ENCODE measurements around the gene FURIN. TPM values are rescaled to one million over a fixed set of nuclear protein-coding genes. Genes with fewer than 3 reads are reported as not detected.
A peak's percentile ranks its signal among the peaks of the same experiment; 100 is the strongest.

Gene FURIN
- total and polyA plus RNA-seq, 2 of the 8 experiments (the other 6 are each of a cell fraction or from before 2014, with no cell fraction given): 15.8 to 32.1 TPM

- CTCF ChIA-PET (ENCODE audit: partially characterized antibody): interaction anchor here (0.6 to 3.0 kb wide), 11 partner anchors 13 to 663 kb away, joined by 3 to 23 read pairs (median 4); partner anchors contain the start of gene FES
- no peak for TF ChIP-seq TAF1 (IDR thresholded peaks at IDR 0.05; ENCODE audit: low read depth, low read length)
- TF ChIP-seq NANOG (IDR thresholded peaks at IDR 0.05; ENCODE audit: insufficient read depth, low read depth, low read length, poor library complexity, severe bottlenecking): no peak
- TF ChIP-seq SAP30 (IDR thresholded peaks at IDR 0.05; ENCODE audit: insufficient read depth, insufficient replicate concordance, low read length): no peak
- TF ChIP-seq CHD2 (IDR thresholded peaks at IDR 0.05; ENCODE audit: low read length): no peak
- TF ChIP-seq POLR2AphosphoS5 (IDR thresholded peaks at IDR 0.05; ENCODE audit: low read depth, low read length): no peak
- no peak for TF ChIP-seq CTBP2 (IDR thresholded peaks at IDR 0.05; ENCODE audit: borderline replicate concordance, insufficient read depth, insufficient read length, low read length)
- no peak for TF ChIP-seq SIRT6 (IDR thresholded peaks at IDR 0.05; ENCODE audit: low read length)
- TF ChIP-seq EGR1 (IDR thresholded peaks at IDR 0.05; ENCODE audit: borderline replicate concordance, low read depth, low read length): no peak
- no peak for TF ChIP-seq KDM5A (IDR thresholded peaks at IDR 0.05; ENCODE audit: low read length)
These were observed 5.2 kb upstream of the FURIN start for GRCh38 chr15:90862964-90863778.

More at GRCh38 chr15:90862964-90863778, 5.2 kb upstream of the FURIN start:
- no peak overlapping the region for H2BK12ac ChIP-seq (ENCODE audit: low read depth, low read length)
- no peak overlapping the region for H2AFZ ChIP-seq (ENCODE audit: low read length)
- H4K5ac ChIP-seq (ENCODE audit: insufficient read length, low read depth, low read length): no peak overlapping the region
- no peak overlapping the region for H3K23ac ChIP-seq (ENCODE audit: insufficient read length)
- H3K4me1 ChIP-seq (replicated peaks in 1 of 4; ENCODE audit: control insufficient read depth in 3 of 4, insufficient read depth in 4 of 4, low read length in 3 of 4): peaks cover 0 to 10% (median 6%) of the 10 kb centered on the region in 4 experiments; a peak in 6 of 7 replicates
- peaks cover 1% of the 10 kb centered on the region; the same call in 1 of the 2 replicates for H3K23me2 ChIP-seq (ENCODE audit: low read depth, low read length)
- no peaks in the 10 kb centered on the region for H3K9me3 ChIP-seq (ENCODE audit: insufficient read depth in 2 of 2, low read depth in 1 of 2, low read length in 1 of 2)
- H3K4ac ChIP-seq (replicated peaks; ENCODE audit: insufficient read length, low read depth, low read length): no peak overlapping the region
- H3K4me2 ChIP-seq (ENCODE audit: insufficient read depth in 1 of 2, low read depth in 2 of 2, low read length in 2 of 2): no peak overlapping the region
- no peak overlapping the region for H2BK120ac ChIP-seq (replicated peaks; ENCODE audit: low read depth, low read length)
- no peak overlapping the region for H3K4me3 ChIP-seq (ENCODE audit: extremely low read depth in 1 of 4, insufficient read depth in 2 of 4, low read depth in 3 of 4, low read length in 4 of 4)
- no peaks in the 10 kb centered on the region for H3K36me3 ChIP-seq (ENCODE audit: control insufficient read depth in 2 of 4, insufficient read depth in 4 of 4, low read length in 3 of 4)
- H3K18ac ChIP-seq (ENCODE audit: extremely low read depth, low read length): 0 out of 2 replicates have a peak overlapping the region, but pooled peaks have one; percentile 1
- 84% methylated on average over 5 of the region's 5 CpGs; no CpG with 5 or more reads in 1 of the 2 experiments for WGBS, 2 experiments (ENCODE audit: extremely low coverage in 1 of 2, insufficient coverage in 1 of 2, insufficient read length in 1 of 2, insufficient replicate concordance in 2 of 2, low coverage in 1 of 2, low lambda C conversion rate in 2 of 2, missing lambda C conversion rate in 1 of 2)
- no peak overlapping the region for H3K14ac ChIP-seq (ENCODE audit: insufficient read length)
- H4K8ac ChIP-seq (ENCODE audit: extremely low read depth, insufficient read depth, low read length): no peak overlapping the region; the same call in 1 of the 2 replicates
- H3K56ac ChIP-seq (replicated peaks; ENCODE audit: insufficient read length, low read depth, low read length): no peak overlapping the region
- no peaks in the 10 kb centered on the region for H4K20me1 ChIP-seq (replicated peaks in 1 of 2; ENCODE audit: control insufficient read depth in 1 of 2, insufficient read depth in 2 of 2, low read length in 2 of 2)
- DNase-seq (ENCODE audit: low read depth in 1 of 2, low spot score in 2 of 2) (no peak), FAIRE-seq (no peak)
- H2BK15ac ChIP-seq (ENCODE audit: low read length): peak overlapping the region; percentile 40; the same call in 1 of the 2 replicates
- no peak overlapping the region for H4K91ac ChIP-seq (replicated peaks; ENCODE audit: insufficient read length, low read length)
- H3K27ac ChIP-seq (ENCODE audit: low read depth, low read length): no peak overlapping the region
- H3K79me1 ChIP-seq (ENCODE audit: low read depth, low read length): no peaks in the 10 kb centered on the region
- POLR2A ChIA-PET (ENCODE audit: partially characterized antibody): interaction anchor here (0.8 kb wide), 1 partner anchor 33 kb away, joined by 3 read pairs; no protein-coding TSS in a partner anchor
- H3K79me2 ChIP-seq (ENCODE audit: control insufficient read depth in 1 of 2, insufficient read depth in 2 of 2, low read length in 2 of 2): no peaks in the 10 kb centered on the region
- no peak overlapping the region for H2AK5ac ChIP-seq (ENCODE audit: low read depth, low read length)
- no peak overlapping the region for H2BK5ac ChIP-seq (ENCODE audit: low read depth, low read length)
- H3K9ac ChIP-seq (replicated peaks in 1 of 4; ENCODE audit: extremely low read depth in 1 of 4, low read depth in 3 of 4, low read length in 3 of 4): no peak overlapping the region
- no peak overlapping the region for H2BK20ac ChIP-seq (ENCODE audit: low read length)
- H3K27me3 ChIP-seq (replicated peaks in 1 of 4; ENCODE audit: control insufficient read depth in 3 of 4, extremely low read depth in 1 of 4, insufficient read depth in 3 of 4, low read length in 3 of 4): no peaks in the 10 kb centered on the region

Data from H1 (cell line).